ENCODE measurements around the gene COL15A1. TPM values are rescaled to one million over a fixed set of nuclear protein-coding genes. Genes with fewer than 3 reads are reported as not detected.

COL15A1 gene
- total and polyA plus RNA-seq, 5 donors from 2014 or later = 0.03 to 0.10 (median 0.06) TPM; not detected in 2

GRCh38 chr9:98980291-98980690, 36.6 kb downstream of the COL15A1 start:
- peaks cover 2% of the 10 kb centered on the region for H3K4me1 ChIP-seq (ENCODE audit: control insufficient read depth, insufficient read depth, low read length, poor library complexity, severe bottlenecking)
- H3K4me3 Mint-ChIP-seq = no peak overlapping the region
- H3K27me3 ChIP-seq (ENCODE audit: control insufficient read depth, insufficient read depth, low read length) = peaks cover 6% of the 10 kb centered on the region
- H3K27me3 Mint-ChIP-seq = peaks cover 19% of the 10 kb centered on the region
- H3K27ac ChIP-seq (ENCODE audit: insufficient read depth, low read length, poor library complexity, severe bottlenecking) = no peak overlapping the region
- H3K27ac Mint-ChIP-seq = no peak overlapping the region
- ATAC-seq (ENCODE audit: low read depth in 2 of 2) (no peak), DNase-seq (no peak)
- no peaks in the 10 kb centered on the region for H3K36me3 Mint-ChIP-seq
- H3K4me1 Mint-ChIP-seq = peaks cover 0 to 6% (median 0%) of the 10 kb centered on the region in 4 donors
- no peaks in the 10 kb centered on the region for H3K36me3 ChIP-seq (ENCODE audit: control insufficient read depth, insufficient read depth, low read length)
- H3K4me3 ChIP-seq (ENCODE audit: low read depth, low read length) = no peak overlapping the region
- no peaks in the 10 kb centered on the region for H3K9me3 ChIP-seq (ENCODE audit: control insufficient read depth in 2 of 2, low read length in 2 of 2)
- peaks cover 0 to 1% (median 0%) of the 10 kb centered on the region in 7 donors for H3K9me3 Mint-ChIP-seq

GRCh38 chr9:98983295-98984268, 39.9 kb downstream of the COL15A1 start:
- no peak for ATAC-seq (ENCODE audit: low read depth in 2 of 2)

DNA sequence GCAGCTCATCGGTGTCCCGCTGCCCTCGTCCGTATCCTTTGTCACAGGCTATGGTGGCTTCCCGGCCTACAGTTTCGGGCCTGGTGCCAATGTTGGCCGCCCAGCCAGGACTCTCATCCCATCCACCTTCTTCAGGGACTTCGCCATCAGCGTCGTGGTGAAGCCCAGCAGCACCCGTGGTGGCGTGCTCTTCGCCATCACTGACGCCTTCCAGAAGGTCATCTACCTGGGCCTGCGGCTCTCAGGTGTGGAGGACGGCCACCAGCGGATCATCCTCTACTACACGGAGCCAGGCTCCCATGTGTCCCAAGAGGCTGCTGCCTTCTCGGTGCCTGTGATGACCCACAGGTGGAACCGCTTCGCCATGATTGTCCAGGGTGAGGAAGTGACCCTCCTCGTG, 41.9 kb downstream of the COL15A1 start:
- H3K27me3 ChIP-seq (ENCODE audit: control insufficient read depth, insufficient read depth, low read length) = no peaks in the 10 kb centered on the region
- no peak for ATAC-seq (ENCODE audit: low read depth in 2 of 2)
- Mint-ChIP-seq H3K4me3 (no peak overlapping the region), H3K27me3 (no peaks in the 10 kb centered on the region), H3K4me1 (no peaks in the 10 kb centered on the region), H3K36me3 (no peaks in the 10 kb centered on the region), H3K27ac (no peak overlapping the region), H3K9me3 (peaks cover 0 to 2% (median 0%) of the 10 kb centered on the region in 7 donors)
- no peaks in the 10 kb centered on the region for H3K9me3 ChIP-seq (ENCODE audit: control insufficient read depth in 2 of 2, low read length in 2 of 2)
- DNase-seq = no peak
- no peak overlapping the region for H3K4me3 ChIP-seq (ENCODE audit: low read depth, low read length)
- H3K4me1 ChIP-seq (ENCODE audit: control insufficient read depth, insufficient read depth, low read length, poor library complexity, severe bottlenecking) = no peaks in the 10 kb centered on the region
- H3K27ac ChIP-seq (ENCODE audit: insufficient read depth, low read length, poor library complexity, severe bottlenecking) = no peak overlapping the region
- H3K36me3 ChIP-seq (ENCODE audit: control insufficient read depth, insufficient read depth, low read length) = no peaks in the 10 kb centered on the region

More at GRCh38 chr9:98983295-98984268, 39.9 kb downstream of the COL15A1 start:
- Histone ChIP-seq H3K36me3 (ENCODE audit: control insufficient read depth, insufficient read depth, low read length) (no peaks in the 10 kb centered on the region), H3K4me3 (ENCODE audit: low read depth, low read length) (no peak overlapping the region), H3K27me3 (ENCODE audit: control insufficient read depth, insufficient read depth, low read length) (peaks cover 3% of the 10 kb centered on the region), H3K27ac (ENCODE audit: insufficient read depth, low read length, poor library complexity, severe bottlenecking) (no peak overlapping the region), H3K9me3 (ENCODE audit: control insufficient read depth in 2 of 2, low read length in 2 of 2) (no peaks in the 10 kb centered on the region), H3K4me1 (ENCODE audit: control insufficient read depth, insufficient read depth, low read length, poor library complexity, severe bottlenecking) (no peaks in the 10 kb centered on the region)
- Mint-ChIP-seq H3K27me3 (peaks cover 7% of the 10 kb centered on the region), H3K36me3 (no peaks in the 10 kb centered on the region), H3K27ac (no peak overlapping the region), H3K4me3 (no peak overlapping the region), H3K4me1 (no peaks in the 10 kb centered on the region), H3K9me3 (peaks cover 0 to 2% (median 0%) of the 10 kb centered on the region in 7 donors)
- no peak for DNase-seq

GRCh38 chr9:98986866-98987651, 43.4 kb downstream of the COL15A1 start:
- H3K27ac ChIP-seq (ENCODE audit: insufficient read depth, low read length, poor library complexity, severe bottlenecking) = no peak overlapping the region
- Mint-ChIP-seq H3K27ac (peak overlapping the region in 1 of 3 donors; percentile 52), H3K4me3 (no peak overlapping the region), H3K9me3 (peaks cover 0 to 2% (median 0%) of the 10 kb centered on the region in 7 donors), H3K36me3 (no peaks in the 10 kb centered on the region), H3K27me3 (no peaks in the 10 kb centered on the region), H3K4me1 (no peaks in the 10 kb centered on the region)
- no peaks in the 10 kb centered on the region for H3K9me3 ChIP-seq (ENCODE audit: control insufficient read depth in 2 of 2, low read length in 2 of 2)
- DNase-seq = no peak
- H3K4me1 ChIP-seq (ENCODE audit: control insufficient read depth, insufficient read depth, low read length, poor library complexity, severe bottlenecking) = no peaks in the 10 kb centered on the region
- H3K27me3 ChIP-seq (ENCODE audit: control insufficient read depth, insufficient read depth, low read length) = no peaks in the 10 kb centered on the region
- H3K36me3 ChIP-seq (ENCODE audit: control insufficient read depth, insufficient read depth, low read length) = no peaks in the 10 kb centered on the region
- ATAC-seq (ENCODE audit: low read depth in 2 of 2) = no peak
- no peak overlapping the region for H3K4me3 ChIP-seq (ENCODE audit: low read depth, low read length)

DNA sequence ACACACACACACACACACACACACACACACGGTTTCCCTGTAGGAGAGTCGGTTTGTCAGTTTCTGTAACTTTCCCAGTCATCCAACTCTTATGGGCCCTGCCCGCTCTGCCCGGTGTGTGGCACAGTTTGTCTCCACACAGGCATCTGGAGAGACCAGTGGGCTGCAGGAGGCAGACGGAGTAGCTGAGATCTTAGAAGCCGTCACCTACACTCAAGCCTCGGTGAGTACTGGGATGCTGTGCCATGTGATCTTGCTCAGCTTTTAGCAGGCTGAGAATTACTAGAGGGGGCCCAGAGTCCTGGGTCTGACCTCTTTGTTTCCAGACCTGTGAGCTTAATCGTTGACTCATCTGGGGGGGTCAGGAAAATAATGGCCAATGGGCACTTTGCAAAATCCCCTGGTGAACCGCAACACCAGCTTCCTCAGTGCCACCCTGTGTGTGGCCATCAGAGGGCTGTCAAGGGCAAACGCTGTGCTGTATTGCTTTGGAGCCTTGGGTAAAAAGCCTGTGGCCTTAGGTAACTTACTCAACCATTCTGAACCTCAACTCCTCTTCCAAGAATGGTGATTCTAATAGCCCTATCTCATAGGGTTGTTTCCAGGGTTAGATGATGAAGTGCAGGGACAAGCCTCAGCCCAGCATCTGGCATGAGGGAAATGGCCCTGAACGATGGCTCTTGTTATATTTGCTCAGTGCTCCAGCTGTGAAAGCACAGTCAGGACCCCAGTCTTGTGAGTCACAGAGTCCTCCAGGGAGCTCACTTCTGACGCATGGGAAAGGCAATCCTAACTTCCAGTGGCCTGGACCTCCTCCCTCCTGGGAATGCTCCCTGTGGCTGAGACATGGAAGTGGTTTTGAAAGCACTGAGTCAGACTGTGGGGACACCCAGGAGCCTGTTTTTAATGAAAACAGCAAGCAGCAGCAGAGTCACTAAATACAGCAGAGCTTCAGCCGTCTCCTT, 45.6 kb downstream of the COL15A1 start:
- DNase-seq (peak in 1 of 3 donors; percentile 29), ATAC-seq (ENCODE audit: low read depth in 2 of 2) (peak in 1 of 2 donors; percentile 29)
- no peaks in the 10 kb centered on the region for H3K36me3 ChIP-seq (ENCODE audit: control insufficient read depth, insufficient read depth, low read length)
- no peak overlapping the region for H3K27ac Mint-ChIP-seq
- H3K4me1 Mint-ChIP-seq = peaks cover 0 to 8% (median 0%) of the 10 kb centered on the region in 4 donors
- H3K9me3 ChIP-seq (ENCODE audit: control insufficient read depth in 2 of 2, low read length in 2 of 2) = no peaks in the 10 kb centered on the region
- H3K27me3 ChIP-seq (ENCODE audit: control insufficient read depth, insufficient read depth, low read length) = no peaks in the 10 kb centered on the region
- H3K4me3 Mint-ChIP-seq = no peak overlapping the region
- no peak overlapping the region for H3K27ac ChIP-seq (ENCODE audit: insufficient read depth, low read length, poor library complexity, severe bottlenecking)
- no peak overlapping the region for H3K4me3 ChIP-seq (ENCODE audit: low read depth, low read length)
- H3K4me1 ChIP-seq (ENCODE audit: control insufficient read depth, insufficient read depth, low read length, poor library complexity, severe bottlenecking) = no peaks in the 10 kb centered on the region
- no peaks in the 10 kb centered on the region for H3K27me3 Mint-ChIP-seq
- H3K36me3 Mint-ChIP-seq = no peaks in the 10 kb centered on the region
- H3K9me3 Mint-ChIP-seq = peaks cover 0 to 2% (median 0%) of the 10 kb centered on the region in 7 donors

DNA sequence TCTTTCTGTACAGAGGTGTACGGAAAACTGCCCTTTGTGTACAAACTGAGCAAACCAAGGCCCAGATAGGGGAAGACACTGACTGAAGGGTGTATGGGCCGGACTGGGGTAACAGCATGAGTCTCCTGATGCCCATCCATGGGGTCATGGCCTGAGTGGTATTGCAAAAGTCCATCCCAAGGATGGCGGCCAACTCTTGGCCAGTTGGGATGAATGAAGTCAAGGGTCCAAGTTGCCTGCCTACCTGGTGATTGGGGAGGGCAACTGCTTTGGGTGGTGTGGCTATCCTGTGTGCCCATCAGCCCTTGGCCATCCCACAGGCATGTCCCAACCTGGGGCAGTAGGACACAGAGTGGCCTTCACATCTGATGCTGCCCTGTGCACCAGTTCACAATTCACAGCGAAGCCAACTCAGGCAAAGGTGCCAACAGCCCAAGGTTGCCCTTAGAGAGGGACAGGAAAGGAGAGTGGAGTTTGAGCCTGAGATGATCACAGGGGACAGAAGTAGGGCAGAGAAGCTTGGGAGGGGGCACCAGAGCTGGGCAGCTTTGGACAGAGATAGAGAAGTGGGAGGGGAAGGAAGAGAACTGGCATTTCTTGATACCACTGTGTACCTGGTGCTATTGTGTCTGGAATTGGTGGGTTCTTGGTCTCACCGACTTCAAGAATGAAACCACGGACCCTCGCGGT, 46.6 kb downstream of the COL15A1 start:
- Mint-ChIP-seq H3K27ac (no peak overlapping the region), H3K4me3 (no peak overlapping the region), H3K4me1 (peaks cover 0 to 9% (median 0%) of the 10 kb centered on the region in 4 donors), H3K9me3 (peaks cover 0 to 2% (median 0%) of the 10 kb centered on the region in 7 donors), H3K27me3 (no peaks in the 10 kb centered on the region), H3K36me3 (no peaks in the 10 kb centered on the region)
- Histone ChIP-seq H3K9me3 (ENCODE audit: control insufficient read depth in 2 of 2, low read length in 2 of 2) (no peaks in the 10 kb centered on the region), H3K36me3 (ENCODE audit: control insufficient read depth, insufficient read depth, low read length) (no peaks in the 10 kb centered on the region), H3K4me3 (ENCODE audit: low read depth, low read length) (no peak overlapping the region), H3K27ac (ENCODE audit: insufficient read depth, low read length, poor library complexity, severe bottlenecking) (no peak overlapping the region), H3K27me3 (ENCODE audit: control insufficient read depth, insufficient read depth, low read length) (no peaks in the 10 kb centered on the region), H3K4me1 (ENCODE audit: control insufficient read depth, insufficient read depth, low read length, poor library complexity, severe bottlenecking) (no peaks in the 10 kb centered on the region)
- no peak for DNase-seq
- no peak for ATAC-seq (ENCODE audit: low read depth in 2 of 2)

Data from CD4-positive, CD25-positive, alpha-beta regulatory T cell (primary cell).